HG02884 (cell line): ENCODE results near the gene ARF6.

Experiments used
- ATAC-seq: cut with Tn5 transposase; IDR thresholded peaks from one replicate; pipeline ENCODE4 v1.9.1; 2021; ENCODE audit warnings: mild to moderate bottlenecking, moderate library complexity; ENCODE audit not compliant: unreplicated experiment

ARF6 gene

GRCh38 chr14:49939884-49940510 lies 47.1 kb downstream of the ARF6 start:
- ATAC-seq, result no peak

DNA sequence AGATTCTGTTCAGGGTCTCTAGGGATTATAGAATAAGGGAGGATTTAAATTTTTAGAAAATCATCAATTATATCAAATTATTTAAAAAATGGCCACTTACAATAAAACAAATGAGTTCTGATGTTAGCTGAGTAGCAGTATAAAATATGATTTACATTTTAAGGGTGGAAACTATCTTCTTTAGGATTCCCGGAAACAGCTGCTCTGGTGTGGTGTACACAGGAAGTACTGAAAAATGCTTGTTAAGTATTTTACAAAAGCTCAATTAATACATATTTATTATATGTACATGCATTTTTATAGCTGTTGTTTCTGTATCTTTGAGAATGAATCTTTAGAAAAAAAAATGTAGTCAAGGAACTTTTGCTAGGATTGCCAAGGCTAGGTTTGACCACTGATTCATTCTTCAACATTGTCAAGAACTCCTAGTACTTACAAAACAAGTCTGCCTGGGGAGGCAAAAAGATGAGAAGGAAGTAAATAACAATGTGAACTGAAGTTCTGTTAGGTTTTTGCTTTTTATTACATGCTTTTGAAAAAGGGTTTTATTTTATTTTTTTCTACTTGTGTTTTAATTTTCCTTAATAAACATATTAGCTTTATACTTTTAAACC lies 48.0 kb downstream of the ARF6 start:
- ATAC-seq, result no peak

GRCh38 chr14:49942090-49942489 lies 49.2 kb downstream of the ARF6 start:
- no peak for ATAC-seq

- ATAC-seq, result no peak
Observed at GRCh38 chr14:49944501-49944900, 51.6 kb downstream of the ARF6 start.

DNA sequence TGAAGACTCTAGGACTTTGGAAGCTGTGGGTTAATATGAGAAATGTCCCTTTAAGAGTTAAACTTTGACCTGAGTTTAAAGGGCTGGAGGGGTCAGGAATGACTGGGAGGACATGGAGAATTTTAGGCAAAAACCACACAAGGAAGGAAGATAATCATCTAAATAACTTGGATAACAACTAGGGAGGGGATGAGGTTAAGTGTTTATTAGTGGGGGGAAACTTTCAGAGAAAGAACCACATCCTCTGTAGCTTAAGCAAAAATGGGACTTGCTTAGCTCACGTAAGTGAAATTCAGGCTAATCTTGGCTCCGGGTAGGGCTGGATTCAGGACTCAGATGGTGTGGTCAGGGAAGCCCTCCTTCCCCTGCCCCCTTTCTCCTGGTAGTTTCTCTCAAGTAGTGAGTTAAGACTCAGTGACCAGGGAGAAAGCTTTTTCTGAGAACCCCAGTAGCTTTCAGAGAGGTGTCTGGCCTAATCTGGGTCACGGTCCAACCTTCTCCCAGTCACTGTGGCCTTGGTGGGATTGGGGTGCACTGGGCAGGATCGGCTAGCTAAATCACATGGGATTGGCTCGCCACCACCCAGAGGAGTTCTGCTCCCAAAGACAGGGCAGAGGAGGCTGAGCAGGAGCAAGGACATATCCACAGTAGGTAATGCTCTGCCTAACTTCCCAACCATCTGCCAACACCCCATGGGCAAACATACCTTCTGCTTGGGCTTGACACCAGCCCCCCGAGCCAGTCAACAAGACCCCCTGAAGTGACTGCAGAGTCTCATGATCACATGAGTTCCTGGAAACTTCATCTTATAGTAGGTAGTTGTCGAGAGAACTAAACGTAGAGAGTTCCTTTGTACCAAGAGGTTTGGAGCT lies 52.8 kb downstream of the ARF6 start:
- ATAC-seq, result no peak
